GM21390 (cell line): ENCODE data around the gene NOL4L.

Experiments
- ATAC-seq: cut with Tn5 transposase; IDR thresholded peaks from one replicate; pipeline ENCODE4 v1.9.1; 2021; ENCODE audit not compliant: unreplicated experiment

Gene NOL4L

GRCh38 chr20:32563311-32564272, 21.5 kb downstream of the NOL4L start:
- no peak for ATAC-seq

- ATAC-seq: no peak
Observed at GRCh38 chr20:32562495-32562911, 22.6 kb downstream of the NOL4L start.

- ATAC-seq: no peak
Observed at GRCh38 chr20:32560989-32561830, 23.9 kb downstream of the NOL4L start.

GRCh38 chr20:32560482-32560988, 24.6 kb downstream of the NOL4L start:
- ATAC-seq: no peak

GRCh38 chr20:32559753-32560380, 25.3 kb downstream of the NOL4L start:
- no peak for ATAC-seq

GRCh38 chr20:32559205-32559752, 25.9 kb downstream of the NOL4L start:
- no peak for ATAC-seq

GRCh38 chr20:32558526-32558925, 26.6 kb downstream of the NOL4L start:
- ATAC-seq: no peak

GRCh38 chr20:32557319-32557718, 27.8 kb downstream of the NOL4L start:
- ATAC-seq: no peak

- ATAC-seq: no peak
Observed at GRCh38 chr20:32556312-32557184, 28.6 kb downstream of the NOL4L start.

- no peak for ATAC-seq
Observed at GRCh38 chr20:32555584-32555983, 29.5 kb downstream of the NOL4L start.

- ATAC-seq: no peak
Observed at GRCh38 chr20:32554965-32555289, 30.2 kb downstream of the NOL4L start.

- ATAC-seq: no peak
Observed at GRCh38 chr20:32553618-32554017, 31.5 kb downstream of the NOL4L start.

GRCh38 chr20:32551693-32552092, 33.4 kb downstream of the NOL4L start:
- no peak for ATAC-seq

GRCh38 chr20:32549842-32550241, 35.3 kb downstream of the NOL4L start:
- ATAC-seq: no peak

- no peak for ATAC-seq
Observed at GRCh38 chr20:32547753-32548034, 37.4 kb downstream of the NOL4L start.

GRCh38 chr20:32546918-32547752, 38.0 kb downstream of the NOL4L start:
- no peak for ATAC-seq

- ATAC-seq: no peak
Observed at GRCh38 chr20:32544893-32545840, 40.0 kb downstream of the NOL4L start.

- no peak for ATAC-seq
Observed at GRCh38 chr20:32544260-32544722, 40.8 kb downstream of the NOL4L start.
